HT1080 (cell line): ENCODE data around the gene DDOST. TPM values are rescaled to one million over a fixed set of nuclear protein-coding genes. Genes with fewer than 3 reads are reported as not detected.
"Not testable (repeated sequence)": the region's sequence is repeated elsewhere in the genome, so short reads cannot be mapped to it uniquely, and the experiment has no call there.

Experiments used
- DNase-seq: peaks from one replicate; pipeline ENCODE4 v3.0.0-alpha.2; 2015; ENCODE audit warnings: low read depth
- total RNA-seq: library from RNA; depleted of rRNA; stranded (reverse); fragments of >200 nt; shearing (Covaris generic); gene quantifications from 2 replicates; pipeline ENCODE4 v1.2.3, GENCODE V29; 2014

Gene DDOST
- total RNA-seq, 1 experiment from 2014 or later = 438 TPM

GRCh38 chr1:20626098-20626427 lies 35.1 kb downstream of the DDOST start:
- DNase-seq = no peak

GRCh38 chr1:20625176-20626097 lies 35.7 kb downstream of the DDOST start:
- DNase-seq = no peak

GRCh38 chr1:20624709-20625108 lies 36.5 kb downstream of the DDOST start:
- DNase-seq = no peak

- DNase-seq = no peak
These were observed 40.2 kb downstream of the DDOST start for GRCh38 chr1:20621012-20621411.

- DNase-seq = no peak
These were observed 41.2 kb downstream of the DDOST start for GRCh38 chr1:20619999-20620398.

GRCh38 chr1:20618550-20618949 lies 42.6 kb downstream of the DDOST start:
- DNase-seq = no peak

GRCh38 chr1:20616847-20617487 lies 44.2 kb downstream of the DDOST start:
- no peak for DNase-seq

GRCh38 chr1:20615946-20616846 lies 45.0 kb downstream of the DDOST start:
- DNase-seq = no peak

GRCh38 chr1:20614131-20614579 lies 47.0 kb downstream of the DDOST start:
- DNase-seq = no peak

GRCh38 chr1:20612221-20612746 lies 48.9 kb downstream of the DDOST start:
- peak; percentile 70 for DNase-seq

GRCh38 chr1:20611652-20612051 lies 49.5 kb downstream of the DDOST start:
- DNase-seq = no peak

- no peak for DNase-seq
These were observed 50.2 kb downstream of the DDOST start for GRCh38 chr1:20610970-20611369.

- no peak for DNase-seq
These were observed 51.6 kb downstream of the DDOST start for GRCh38 chr1:20609541-20609940.

- not testable (repeated sequence) for DNase-seq
These were observed 54.2 kb downstream of the DDOST start for GRCh38 chr1:20606801-20607570.

- peak; percentile 64 for DNase-seq
These were observed 56.5 kb downstream of the DDOST start for GRCh38 chr1:20604678-20605077.

GRCh38 chr1:20603504-20604464 lies 57.4 kb downstream of the DDOST start:
- peak; percentile 96 for DNase-seq

GRCh38 chr1:20602851-20603450 lies 58.2 kb downstream of the DDOST start:
- DNase-seq = peak; percentile 57
